Upper lobe of left lung (tissue), 6 donors: ENCODE data around the gene STH. TPM values are rescaled to one million over a fixed set of nuclear protein-coding genes. Genes with fewer than 3 reads are reported as not detected.

Source experiments
- ATAC-seq, 2 donors: fragments of 200-7000 bp; cut with Tn5 transposase; one replicate each; pipeline ENCODE4 v1.9.1; 2022; ENCODE audit warnings: mild to moderate bottlenecking in 2 of 2, moderate library complexity in 2 of 2; ENCODE audit not compliant: low FRiP score in 2 of 2
- DNase-seq, 2 donors: peaks; one replicate each; pipeline ENCODE4 v3.0.0-alpha.2; 2019 to 2020
- H3K27ac ChIP-seq, 4 donors: fragments of 200-600 bp; sonication (generic); one replicate each; pipeline ENCODE4 v1.5.1; 2016 to 2019
- H3K27me3 ChIP-seq, 4 donors: fragments of 200-600 bp; sonication (generic); one replicate each; pipeline ENCODE4 v1.5.1; 2017 to 2019
- H3K36me3 ChIP-seq, 4 donors: fragments of 200-600 bp; sonication (generic); one replicate each; pipeline ENCODE4 v1.5.1; 2016 to 2019
- H3K4me1 ChIP-seq, 4 donors: fragments of 200-600 bp; sonication (generic); one replicate each; pipeline ENCODE4 v1.5.1; 2018 to 2019
- H3K4me3 ChIP-seq, 4 donors: fragments of 200-600 bp; sonication (generic); one replicate each; pipeline ENCODE4 v1.5.1; 2017 to 2019; ENCODE audit warnings: mild to moderate bottlenecking in 2 of 4, moderate library complexity in 1 of 4
- H3K9me3 ChIP-seq, 4 donors: fragments of 200-600 bp; sonication (generic); one replicate each; pipeline ENCODE4 v1.5.1; 2018 to 2019
- CTCF ChIP-seq, 6 experiments: fragments of 450-650 bp in 4 of 6; fragments of 200-600 bp in 2 of 6; sonication (generic) in 2 of 6; IDR thresholded peaks; one replicate each; pipeline ENCODE4 v1.5.1; 2016 to 2019; ENCODE audit warnings: antibody characterized with exemption in 6 of 6
- EP300 ChIP-seq, 4 donors: sonication (generic); formaldehyde crosslinking; IDR thresholded peaks; one replicate each; pipeline ENCODE4 v1.5.1; 2017; ENCODE audit warnings: antibody characterized with exemption in 4 of 4, control low read depth in 2 of 4
- POLR2A ChIP-seq, 4 donors: fragments of 450-650 bp; IDR thresholded peaks; one replicate each; pipeline ENCODE4 v1.5.1; 2016 to 2017; ENCODE audit warnings: antibody characterized with exemption in 4 of 4, mild to moderate bottlenecking in 2 of 4
- POLR2AphosphoS5 ChIP-seq, 2 donors: sonication (generic); formaldehyde crosslinking; IDR thresholded peaks; one replicate each; pipeline ENCODE4 v1.5.1; 2017; ENCODE audit warnings: antibody characterized with exemption in 2 of 2
- WGBS, 2 donors: methylation state at CpG; one replicate each; pipeline ENCODE4 v1.1.5; 2017 to 2018; 5-methylcytosine and 5-hydroxymethylcytosine counted together
- total RNA-seq, 6 donors: library from RNA; depleted of rRNA in 4 of 6; stranded (reverse); fragments of >200 nt in 4 of 6; gene quantifications; one replicate each; pipeline versions ENCODE4 v1.1.0 to v1.2.1, GENCODE V29; 2016 to 2021
- donor health status: DM: no; HTN: no; CAD: no; lungs with moderate emphysema.
- donor health status: DM: no; HTN: yes; CAD: no; lungs with severe emphysema.

STH gene
- total RNA-seq, 6 donors from 2014 or later = not detected

GRCh38 chr17:46047398-46047797 lies 48.3 kb downstream of the STH start:
- Histone ChIP-seq H3K9me3 (no peaks in the 10 kb centered on the region), H3K36me3 (peaks cover 18 to 65% (median 33%) of the 10 kb centered on the region in 4 donors), H3K4me1 (peaks cover 25 to 42% (median 34%) of the 10 kb centered on the region in 4 donors), H3K4me3 (no peak overlapping the region), H3K27ac (peak overlapping the region in 1 of 4 donors; percentile 28), H3K27me3 (no peaks in the 10 kb centered on the region)
- ATAC-seq (no peak), DNase-seq (no peak)
- TF ChIP-seq CTCF (IDR thresholded peaks at IDR 0.05) (no peak), POLR2AphosphoS5 (IDR thresholded peaks at IDR 0.05) (no peak), EP300 (IDR thresholded peaks at IDR 0.05) (no peak), POLR2A (IDR thresholded peaks at IDR 0.05) (no peak)
- 98 to 99% methylated on average over 5 of the region's 5 CpGs for WGBS, 2 donors

- no peak overlapping the region for H3K4me3 ChIP-seq
- no peaks in the 10 kb centered on the region for H3K9me3 ChIP-seq
- H3K27ac ChIP-seq = no peak overlapping the region
- H3K4me1 ChIP-seq = peaks cover 25 to 42% (median 34%) of the 10 kb centered on the region in 4 donors
- H3K36me3 ChIP-seq = peaks cover 18 to 64% (median 33%) of the 10 kb centered on the region in 4 donors
- no peak for ATAC-seq
- no peak for DNase-seq
- no peaks in the 10 kb centered on the region for H3K27me3 ChIP-seq
- no peak for TF ChIP-seq POLR2A (IDR thresholded peaks at IDR 0.05)
- no peak for TF ChIP-seq CTCF (IDR thresholded peaks at IDR 0.05)
- TF ChIP-seq POLR2AphosphoS5 (IDR thresholded peaks at IDR 0.05) = no peak
- no peak for TF ChIP-seq EP300 (IDR thresholded peaks at IDR 0.05)
- 96% methylated on average over 8 of the region's 8 CpGs for WGBS, 2 donors
Measured at GRCh38 chr17:46047856-46048255, 48.8 kb downstream of the STH start.

Other genes with a start within 250 kb of the STH start
- not detected for gene CRHR1, start 214.9 kb upstream of the STH start, total RNA-seq
- not detected for gene SPPL2C, start 154.4 kb upstream of the STH start, total RNA-seq
- gene MAPT, start 104.7 kb upstream of the STH start, total RNA-seq = 1 to 10 TPM; 2.1 to 3.7 (median 2.8) TPM
- gene KANSL1, start 194.2 kb downstream of the STH start, total RNA-seq = 100 to 1,000 TPM in 3 of 6 donors, 10 to 100 TPM in 3; 60.5 to 294 (median 108) TPM